ENCODE results near the gene NME9.

The NME9 gene

DNA sequence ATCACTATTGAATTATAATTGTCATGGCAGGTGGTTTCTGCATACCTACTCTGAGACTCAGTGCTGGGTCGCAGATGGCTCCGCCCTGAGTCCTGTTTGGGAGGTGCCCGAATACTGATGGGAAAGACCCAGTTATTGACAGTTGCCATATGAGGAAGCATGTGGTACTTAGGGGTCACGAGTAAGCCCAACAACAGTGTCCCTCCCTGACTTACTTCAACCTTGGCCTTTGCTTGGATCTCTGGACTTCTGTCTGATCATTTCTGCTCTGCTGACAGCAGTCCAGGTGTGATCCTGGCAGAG, 35.6 kb upstream of the NME9 start:
- CTCF ChIA-PET = interaction anchor here (0.7 kb wide), 1 partner anchor 10 kb away, joined by 3 read pairs; no protein-coding TSS in a partner anchor
- POLR2A ChIA-PET = no interaction called here

DNA sequence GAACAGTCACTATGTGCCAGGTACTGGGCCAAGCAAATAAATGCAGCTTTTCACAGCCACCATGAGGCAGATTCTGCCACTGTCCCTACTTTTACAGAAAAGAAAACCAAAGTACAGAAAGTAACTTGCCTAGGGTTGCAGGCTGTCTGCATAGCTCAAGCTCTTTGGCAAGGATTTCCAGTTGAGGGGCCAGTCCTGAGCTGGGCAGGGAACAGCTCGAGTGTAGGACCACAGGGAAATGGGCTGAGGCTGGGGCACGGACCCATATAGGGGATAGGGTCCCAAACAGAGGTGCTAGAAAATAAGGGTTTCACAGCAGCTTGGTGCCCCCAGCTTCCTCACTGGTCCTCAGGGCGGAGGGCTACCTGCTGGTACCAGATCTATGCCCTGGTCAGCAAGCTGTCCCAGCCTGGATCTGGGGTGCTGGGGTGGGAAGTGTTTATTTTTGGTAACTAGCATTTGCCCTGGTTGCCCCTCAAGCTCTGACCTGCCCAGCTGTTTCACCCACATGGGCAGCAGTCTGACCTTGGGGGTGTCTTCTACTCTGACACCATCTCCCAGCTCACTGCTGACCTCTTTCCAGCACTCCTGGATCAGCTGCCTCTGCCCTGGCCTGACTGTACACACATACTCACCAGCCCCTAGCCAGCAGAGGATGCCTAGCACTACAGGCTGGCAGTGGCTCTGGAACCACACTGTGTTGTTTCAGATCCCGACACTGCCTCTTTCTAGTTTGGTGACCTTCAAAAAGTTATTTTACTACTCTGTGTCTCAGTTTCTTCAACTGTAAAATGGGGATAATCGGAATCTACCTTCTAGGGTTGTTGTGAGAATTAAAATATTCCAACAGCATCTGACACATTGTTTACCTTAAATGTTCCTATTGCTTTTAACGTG, 35.0 kb upstream of the NME9 start:
- Histone ChIP-seq H3K36me3 (ENCODE audit: control insufficient read depth in 2 of 2, insufficient read depth in 1 of 2, low read length in 2 of 2) (no peaks in the 10 kb centered on the region), H3K4me3 (ENCODE audit: low read depth, low read length) (no peak overlapping the region), H3K27ac (ENCODE audit: extremely low read depth, low read depth, low read length) (no peak overlapping the region), H3K9me3 (ENCODE audit: control insufficient read depth, insufficient read depth, low read depth, low read length) (no peaks in the 10 kb centered on the region), H3K4me1 (ENCODE audit: control insufficient read depth, insufficient read depth, low read length) (no peaks in the 10 kb centered on the region)
- TF ChIP-seq, protein P1, sequence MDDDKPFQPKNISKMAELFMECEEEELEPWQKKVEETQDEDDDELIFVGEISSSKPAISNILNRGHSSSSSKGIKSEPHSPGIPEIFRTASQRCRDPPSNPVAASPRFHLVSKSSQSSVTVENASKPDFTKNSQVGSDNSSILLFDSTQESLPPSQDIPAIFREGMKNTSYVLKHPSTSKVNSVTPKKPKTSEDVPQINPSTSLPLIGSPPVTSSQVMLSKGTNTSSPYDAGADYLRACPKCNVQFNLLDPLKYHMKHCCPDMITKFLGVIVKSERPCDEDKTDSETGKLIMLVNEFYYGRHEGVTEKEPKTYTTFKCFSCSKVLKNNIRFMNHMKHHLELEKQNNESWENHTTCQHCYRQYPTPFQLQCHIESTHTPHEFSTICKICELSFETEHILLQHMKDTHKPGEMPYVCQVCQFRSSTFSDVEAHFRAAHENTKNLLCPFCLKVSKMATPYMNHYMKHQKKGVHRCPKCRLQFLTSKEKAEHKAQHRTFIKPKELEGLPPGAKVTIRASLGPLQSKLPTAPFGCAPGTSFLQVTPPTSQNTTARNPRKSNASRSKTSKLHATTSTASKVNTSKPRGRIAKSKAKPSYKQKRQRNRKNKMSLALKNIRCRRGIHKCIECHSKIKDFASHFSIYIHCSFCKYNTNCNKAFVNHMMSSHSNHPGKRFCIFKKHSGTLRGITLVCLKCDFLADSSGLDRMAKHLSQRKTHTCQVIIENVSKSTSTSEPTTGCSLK (tag by site-specific recombination; IDR thresholded peaks at IDR 0.05) = no peak
- TF ChIP-seq ZNF221 (tag by site-specific recombination; IDR thresholded peaks at IDR 0.05; ENCODE audit: borderline replicate concordance) = no peak
- no peak for TF ChIP-seq HOXD13 (CRISPR knock-in tag; IDR thresholded peaks at IDR 0.05; ENCODE audit: borderline replicate concordance)
- TF ChIP-seq, protein P2, sequence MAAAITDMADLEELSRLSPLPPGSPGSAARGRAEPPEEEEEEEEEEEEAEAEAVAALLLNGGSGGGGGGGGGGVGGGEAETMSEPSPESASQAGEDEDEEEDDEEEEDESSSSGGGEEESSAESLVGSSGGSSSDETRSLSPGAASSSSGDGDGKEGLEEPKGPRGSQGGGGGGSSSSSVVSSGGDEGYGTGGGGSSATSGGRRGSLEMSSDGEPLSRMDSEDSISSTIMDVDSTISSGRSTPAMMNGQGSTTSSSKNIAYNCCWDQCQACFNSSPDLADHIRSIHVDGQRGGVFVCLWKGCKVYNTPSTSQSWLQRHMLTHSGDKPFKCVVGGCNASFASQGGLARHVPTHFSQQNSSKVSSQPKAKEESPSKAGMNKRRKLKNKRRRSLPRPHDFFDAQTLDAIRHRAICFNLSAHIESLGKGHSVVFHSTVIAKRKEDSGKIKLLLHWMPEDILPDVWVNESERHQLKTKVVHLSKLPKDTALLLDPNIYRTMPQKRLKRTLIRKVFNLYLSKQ (tag by site-specific recombination; IDR thresholded peaks at IDR 0.05; ENCODE audit: borderline replicate concordance) = no peak
- no peak for TF ChIP-seq ZNF747 (tag by site-specific recombination; IDR thresholded peaks at IDR 0.05)
- TF ChIP-seq ZNF76 (tag by site-specific recombination; IDR thresholded peaks at IDR 0.05; ENCODE audit: borderline replicate concordance, low read depth) = no peak
- no peak for TF ChIP-seq ZNF645 (tag by site-specific recombination; IDR thresholded peaks at IDR 0.05)
- no peak for TF ChIP-seq PRDM1 (tag by site-specific recombination; IDR thresholded peaks at IDR 0.05)
- TF ChIP-seq IKZF3 (tag by site-specific recombination; IDR thresholded peaks at IDR 0.05) = no peak
- TF ChIP-seq ZNF585B (tag by site-specific recombination; IDR thresholded peaks at IDR 0.05) = no peak
- no peak for TF ChIP-seq BCL11B (tag by site-specific recombination; IDR thresholded peaks at IDR 0.05; ENCODE audit: low read depth)
- TF ChIP-seq ZNF501 (tag by site-specific recombination; IDR thresholded peaks at IDR 0.05) = no peak
- no peak for TF ChIP-seq ZNF174 (tag by site-specific recombination; IDR thresholded peaks at IDR 0.05)
- TF ChIP-seq, protein P3, sequence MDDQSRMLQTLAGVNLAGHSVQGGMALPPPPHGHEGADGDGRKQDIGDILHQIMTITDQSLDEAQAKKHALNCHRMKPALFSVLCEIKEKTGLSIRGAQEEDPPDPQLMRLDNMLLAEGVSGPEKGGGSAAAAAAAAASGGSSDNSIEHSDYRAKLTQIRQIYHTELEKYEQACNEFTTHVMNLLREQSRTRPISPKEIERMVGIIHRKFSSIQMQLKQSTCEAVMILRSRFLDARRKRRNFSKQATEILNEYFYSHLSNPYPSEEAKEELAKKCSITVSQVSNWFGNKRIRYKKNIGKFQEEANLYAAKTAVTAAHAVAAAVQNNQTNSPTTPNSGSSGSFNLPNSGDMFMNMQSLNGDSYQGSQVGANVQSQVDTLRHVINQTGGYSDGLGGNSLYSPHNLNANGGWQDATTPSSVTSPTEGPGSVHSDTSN (CRISPR knock-in tag; IDR thresholded peaks at IDR 0.05) = no peak
- TF ChIP-seq ZFHX2 (tag by site-specific recombination; conservative IDR thresholded peaks at IDR 0.05) = no peak
- POLR2A ChIA-PET = no interaction called here
- CTCF ChIA-PET = interaction anchor here (0.7 to 1.4 kb wide), 2 partner anchors 10 to 13 kb away, joined by 3 to 6 read pairs; no protein-coding TSS in a partner anchor

More for the DNA sequence above, 35.6 kb upstream of the NME9 start:
- Histone ChIP-seq H3K27ac (ENCODE audit: extremely low read depth, low read depth, low read length) (no peak overlapping the region), H3K9me3 (ENCODE audit: control insufficient read depth, insufficient read depth, low read depth, low read length) (no peaks in the 10 kb centered on the region), H3K4me1 (ENCODE audit: control insufficient read depth, insufficient read depth, low read length) (no peaks in the 10 kb centered on the region), H3K36me3 (ENCODE audit: control insufficient read depth in 2 of 2, insufficient read depth in 1 of 2, low read length in 2 of 2) (no peaks in the 10 kb centered on the region), H3K4me3 (ENCODE audit: low read depth, low read length) (no peak overlapping the region)
- TF ChIP-seq ZNF707 (tag by site-specific recombination; IDR thresholded peaks at IDR 0.05) (no peak), ZNF660 (tag by site-specific recombination; IDR thresholded peaks at IDR 0.05) (no peak), ZNF19 (tag by site-specific recombination; IDR thresholded peaks at IDR 0.05; ENCODE audit: low read depth) (no peak), RBAK (tag by site-specific recombination; IDR thresholded peaks at IDR 0.05) (no peak), ZNF555 (tag by site-specific recombination; conservative IDR thresholded peaks at IDR 0.05) (no peak), ZNF791 (tag by site-specific recombination; IDR thresholded peaks at IDR 0.05) (no peak), ZNF362 (tag by site-specific recombination; IDR thresholded peaks at IDR 0.05) (no peak), ZNF658 (tag by site-specific recombination; IDR thresholded peaks at IDR 0.05) (no peak), ZNF514 (tag by site-specific recombination; IDR thresholded peaks at IDR 0.05) (no peak)
